Measurements from ENCODE around the gene MRPL52. TPM values are rescaled to one million over a fixed set of nuclear protein-coding genes. Genes with fewer than 3 reads are reported as not detected.

Gene MRPL52
- total and polyA plus RNA-seq, 2 of the 13 experiments (the other 11 are each of a cell fraction or from before 2014, with no cell fraction given) = 118 to 329 TPM

DNA sequence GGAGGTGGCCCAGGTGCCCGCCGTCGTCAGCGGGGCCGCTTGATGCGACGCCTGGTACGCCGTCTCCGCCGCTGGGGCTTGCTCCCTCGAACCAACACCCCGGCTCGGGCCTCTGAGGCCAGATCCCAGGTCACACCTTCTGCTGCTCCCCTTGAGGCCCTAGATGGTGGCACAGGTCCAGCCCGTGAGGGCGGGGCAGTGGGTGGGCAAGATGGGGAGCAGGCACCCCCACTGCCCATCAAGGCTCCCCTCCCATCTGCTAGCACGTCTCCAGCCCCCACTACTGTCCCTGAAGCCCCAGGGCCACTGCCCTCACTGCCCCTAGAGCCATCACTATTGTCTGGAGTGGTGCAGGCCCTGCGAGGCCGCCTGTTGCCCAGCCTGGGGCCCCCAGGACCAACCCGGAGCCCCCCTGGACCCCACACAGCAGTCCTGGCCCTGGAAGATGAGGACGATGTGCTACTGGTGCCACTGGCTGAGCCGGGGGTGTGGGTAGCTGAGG is 47.4 kb downstream of the MRPL52 start:
- intact Hi-C loops (cut with micrococcal nuclease; ENCODE audit: unreplicated experiment) (no loop called here), in situ Hi-C loops (cut with HindIII; ENCODE audit: extremely low pct_ligation_motif_present, low pct_unique_long_range_greater_than_20kb) (no loop called here)
- Histone ChIP-seq H2AFZ (ENCODE audit: low read length) (no peak overlapping the region), H3K36me3 (replicated peaks in 1 of 2; ENCODE audit: control insufficient read depth in 1 of 2, insufficient read depth in 2 of 2, low read length in 2 of 2) (peaks cover 14% of the 10 kb centered on the region in 2 experiments; a peak in 4 of 5 replicates), H4K20me1 (ENCODE audit: insufficient read depth, low read length) (no peaks in the 10 kb centered on the region; the same call in 1 of the 2 replicates), H3K27ac (ENCODE audit: extremely low read length, insufficient read depth, low read length) (no peak overlapping the region), H3K4me2 (ENCODE audit: low read depth, low read length) (no peak overlapping the region), H3K79me2 (ENCODE audit: insufficient read depth, low read length) (no peaks in the 10 kb centered on the region), H3K9me3 (ENCODE audit: low read length) (no peaks in the 10 kb centered on the region), H3K9ac (ENCODE audit: insufficient read depth, low read depth, low read length) (no peak overlapping the region), H3K4me1 (ENCODE audit: insufficient read depth, low read length) (peaks cover 22% of the 10 kb centered on the region), H3K4me3 (replicated peaks in 1 of 3; ENCODE audit: insufficient read depth in 1 of 3, low read depth in 2 of 3, low read length in 3 of 3) (no peak overlapping the region), H3K27me3 (ENCODE audit: control insufficient read depth in 1 of 2, insufficient read depth in 2 of 2, low read length in 2 of 2) (peaks cover under 1 to 5% of the 10 kb centered on the region in 2 experiments; a peak in 4 of 5 replicates)
- no peak for ATAC-seq
- CTCF ChIA-PET (ENCODE audit: low intra/inter-chr PET ratio, low total read pairs) = no interaction called here
- no TSS peak for BruUV-seq (replicated peaks)
- POLR2A ChIA-PET = no interaction called here
- no peak for FAIRE-seq
- 0 out of 2 replicates have a peak, but pooled peaks have one; percentile 37 for TF ChIP-seq RBFOX2 (IDR thresholded peaks at IDR 0.05; ENCODE audit: low read depth, low read length)
- TF ChIP-seq ZNF768 (CRISPR knock-in tag; IDR thresholded peaks at IDR 0.05) = peak; percentile 58; the same call in 1 of the 2 replicates
- TF ChIP-seq, protein P1, sequence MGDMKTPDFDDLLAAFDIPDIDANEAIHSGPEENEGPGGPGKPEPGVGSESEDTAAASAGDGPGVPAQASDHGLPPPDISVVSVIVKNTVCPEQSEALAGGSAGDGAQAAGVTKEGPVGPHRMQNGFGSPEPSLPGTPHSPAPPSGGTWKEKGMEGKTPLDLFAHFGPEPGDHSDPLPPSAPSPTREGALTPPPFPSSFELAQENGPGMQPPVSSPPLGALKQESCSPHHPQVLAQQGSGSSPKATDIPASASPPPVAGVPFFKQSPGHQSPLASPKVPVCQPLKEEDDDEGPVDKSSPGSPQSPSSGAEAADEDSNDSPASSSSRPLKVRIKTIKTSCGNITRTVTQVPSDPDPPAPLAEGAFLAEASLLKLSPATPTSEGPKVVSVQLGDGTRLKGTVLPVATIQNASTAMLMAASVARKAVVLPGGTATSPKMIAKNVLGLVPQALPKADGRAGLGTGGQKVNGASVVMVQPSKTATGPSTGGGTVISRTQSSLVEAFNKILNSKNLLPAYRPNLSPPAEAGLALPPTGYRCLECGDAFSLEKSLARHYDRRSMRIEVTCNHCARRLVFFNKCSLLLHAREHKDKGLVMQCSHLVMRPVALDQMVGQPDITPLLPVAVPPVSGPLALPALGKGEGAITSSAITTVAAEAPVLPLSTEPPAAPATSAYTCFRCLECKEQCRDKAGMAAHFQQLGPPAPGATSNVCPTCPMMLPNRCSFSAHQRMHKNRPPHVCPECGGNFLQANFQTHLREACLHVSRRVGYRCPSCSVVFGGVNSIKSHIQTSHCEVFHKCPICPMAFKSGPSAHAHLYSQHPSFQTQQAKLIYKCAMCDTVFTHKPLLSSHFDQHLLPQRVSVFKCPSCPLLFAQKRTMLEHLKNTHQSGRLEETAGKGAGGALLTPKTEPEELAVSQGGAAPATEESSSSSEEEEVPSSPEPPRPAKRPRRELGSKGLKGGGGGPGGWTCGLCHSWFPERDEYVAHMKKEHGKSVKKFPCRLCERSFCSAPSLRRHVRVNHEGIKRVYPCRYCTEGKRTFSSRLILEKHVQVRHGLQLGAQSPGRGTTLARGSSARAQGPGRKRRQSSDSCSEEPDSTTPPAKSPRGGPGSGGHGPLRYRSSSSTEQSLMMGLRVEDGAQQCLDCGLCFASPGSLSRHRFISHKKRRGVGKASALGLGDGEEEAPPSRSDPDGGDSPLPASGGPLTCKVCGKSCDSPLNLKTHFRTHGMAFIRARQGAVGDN (CRISPR knock-in tag; IDR thresholded peaks at IDR 0.05) = 0 out of 2 replicates have a peak, but pooled peaks have one; percentile 12
- TF ChIP-seq, protein P2, sequence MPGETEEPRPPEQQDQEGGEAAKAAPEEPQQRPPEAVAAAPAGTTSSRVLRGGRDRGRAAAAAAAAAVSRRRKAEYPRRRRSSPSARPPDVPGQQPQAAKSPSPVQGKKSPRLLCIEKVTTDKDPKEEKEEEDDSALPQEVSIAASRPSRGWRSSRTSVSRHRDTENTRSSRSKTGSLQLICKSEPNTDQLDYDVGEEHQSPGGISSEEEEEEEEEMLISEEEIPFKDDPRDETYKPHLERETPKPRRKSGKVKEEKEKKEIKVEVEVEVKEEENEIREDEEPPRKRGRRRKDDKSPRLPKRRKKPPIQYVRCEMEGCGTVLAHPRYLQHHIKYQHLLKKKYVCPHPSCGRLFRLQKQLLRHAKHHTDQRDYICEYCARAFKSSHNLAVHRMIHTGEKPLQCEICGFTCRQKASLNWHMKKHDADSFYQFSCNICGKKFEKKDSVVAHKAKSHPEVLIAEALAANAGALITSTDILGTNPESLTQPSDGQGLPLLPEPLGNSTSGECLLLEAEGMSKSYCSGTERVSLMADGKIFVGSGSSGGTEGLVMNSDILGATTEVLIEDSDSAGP (CRISPR knock-in tag; IDR thresholded peaks at IDR 0.05; ENCODE audit: borderline replicate concordance) = peak; percentile 34; the same call in 1 of the 2 replicates
- 0 out of 2 replicates have a peak, but pooled peaks have one; percentile 12 for TF ChIP-seq MTA1 (CRISPR knock-in tag; IDR thresholded peaks at IDR 0.05; ENCODE audit: borderline replicate concordance)
- TF ChIP-seq, protein P3, sequence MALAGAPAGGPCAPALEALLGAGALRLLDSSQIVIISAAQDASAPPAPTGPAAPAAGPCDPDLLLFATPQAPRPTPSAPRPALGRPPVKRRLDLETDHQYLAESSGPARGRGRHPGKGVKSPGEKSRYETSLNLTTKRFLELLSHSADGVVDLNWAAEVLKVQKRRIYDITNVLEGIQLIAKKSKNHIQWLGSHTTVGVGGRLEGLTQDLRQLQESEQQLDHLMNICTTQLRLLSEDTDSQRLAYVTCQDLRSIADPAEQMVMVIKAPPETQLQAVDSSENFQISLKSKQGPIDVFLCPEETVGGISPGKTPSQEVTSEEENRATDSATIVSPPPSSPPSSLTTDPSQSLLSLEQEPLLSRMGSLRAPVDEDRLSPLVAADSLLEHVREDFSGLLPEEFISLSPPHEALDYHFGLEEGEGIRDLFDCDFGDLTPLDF (CRISPR knock-in tag; IDR thresholded peaks at IDR 0.05) = no peak
- no peak for DNase-seq (ENCODE audit: low spot score)
- 95% methylated on average over 22 of the region's 22 CpGs for WGBS (ENCODE audit: low lambda C conversion rate)

All from HepG2 (cell line).